Measurements from ENCODE around the gene SIN3A. TPM values are rescaled to one million over a fixed set of nuclear protein-coding genes. Genes with fewer than 3 reads are reported as not detected.

Gene SIN3A
- total and polyA plus RNA-seq, 2 of the 8 experiments (the other 6 are each of a cell fraction or from before 2014, with no cell fraction given) = 69.5 to 109 TPM

- no peak overlapping the region for H3K4ac ChIP-seq (replicated peaks; ENCODE audit: insufficient read length, low read depth, low read length)
- no peaks in the 10 kb centered on the region for H3K79me1 ChIP-seq (ENCODE audit: low read depth, low read length)
- H3K36me3 ChIP-seq (ENCODE audit: control insufficient read depth in 2 of 4, insufficient read depth in 4 of 4, low read length in 3 of 4) = peaks cover 22 to 83% (median 55%) of the 10 kb centered on the region in 4 experiments
- H3K56ac ChIP-seq (replicated peaks; ENCODE audit: insufficient read length, low read depth, low read length) = no peak overlapping the region
- 88% methylated on average over 4 of the region's 4 CpGs; no CpG with 5 or more reads in 1 of the 2 experiments for WGBS, 2 experiments (ENCODE audit: extremely low coverage in 1 of 2, insufficient coverage in 1 of 2, insufficient read length in 1 of 2, insufficient replicate concordance in 2 of 2, low coverage in 1 of 2, low lambda C conversion rate in 2 of 2, missing lambda C conversion rate in 1 of 2)
- no peak overlapping the region for H3K4me2 ChIP-seq (ENCODE audit: insufficient read depth in 1 of 2, low read depth in 2 of 2, low read length in 2 of 2)
- H3K27me3 ChIP-seq (replicated peaks in 1 of 4; ENCODE audit: control insufficient read depth in 3 of 4, extremely low read depth in 1 of 4, insufficient read depth in 3 of 4, low read length in 3 of 4) = no peaks in the 10 kb centered on the region
- no peak overlapping the region for H3K4me3 ChIP-seq (ENCODE audit: extremely low read depth in 1 of 4, insufficient read depth in 2 of 4, low read depth in 3 of 4, low read length in 4 of 4)
- no peak overlapping the region for H3K18ac ChIP-seq (ENCODE audit: extremely low read depth, low read length)
- CTCF ChIA-PET (ENCODE audit: partially characterized antibody) = interaction anchor here (0.9 to 1.6 kb wide), 3 partner anchors 12 to 21 kb away, joined by 3 to 9 read pairs (median 3); partner anchors contain the start of gene MAN2C1
- H2AK5ac ChIP-seq (ENCODE audit: low read depth, low read length) = no peak overlapping the region
- H2BK120ac ChIP-seq (replicated peaks; ENCODE audit: low read depth, low read length) = no peak overlapping the region
- H2BK20ac ChIP-seq (ENCODE audit: low read length) = no peak overlapping the region
- no peak overlapping the region for H3K14ac ChIP-seq (ENCODE audit: insufficient read length)
- H4K20me1 ChIP-seq (replicated peaks in 1 of 2; ENCODE audit: control insufficient read depth in 1 of 2, insufficient read depth in 2 of 2, low read length in 2 of 2) = no peaks in the 10 kb centered on the region
- POLR2A ChIA-PET (ENCODE audit: partially characterized antibody) = no interaction called here
- DNase-seq (ENCODE audit: low read depth in 1 of 2, low spot score in 2 of 2) = no peak
- no peak for FAIRE-seq
- no peak overlapping the region for H3K9ac ChIP-seq (replicated peaks in 1 of 4; ENCODE audit: extremely low read depth in 1 of 4, low read depth in 3 of 4, low read length in 3 of 4)
- no peak overlapping the region for H2BK15ac ChIP-seq (ENCODE audit: low read length)
- no peak overlapping the region for H4K91ac ChIP-seq (replicated peaks; ENCODE audit: insufficient read length, low read length)
- no peaks in the 10 kb centered on the region for H3K23me2 ChIP-seq (ENCODE audit: low read depth, low read length)
- H2BK5ac ChIP-seq (ENCODE audit: low read depth, low read length) = no peak overlapping the region
- H4K5ac ChIP-seq (ENCODE audit: insufficient read length, low read depth, low read length) = no peak overlapping the region
- no peak overlapping the region for H4K8ac ChIP-seq (ENCODE audit: extremely low read depth, insufficient read depth, low read length)
- H3K23ac ChIP-seq (ENCODE audit: insufficient read length) = no peak overlapping the region
- no peak overlapping the region for H2AFZ ChIP-seq (ENCODE audit: low read length)
- H3K27ac ChIP-seq (ENCODE audit: low read depth, low read length) = no peak overlapping the region
- no peaks in the 10 kb centered on the region for H3K4me1 ChIP-seq (replicated peaks in 1 of 4; ENCODE audit: control insufficient read depth in 3 of 4, insufficient read depth in 4 of 4, low read length in 3 of 4)
- H2BK12ac ChIP-seq (ENCODE audit: low read depth, low read length) = no peak overlapping the region
- H3K79me2 ChIP-seq (ENCODE audit: control insufficient read depth in 1 of 2, insufficient read depth in 2 of 2, low read length in 2 of 2) = no peaks in the 10 kb centered on the region
- no peaks in the 10 kb centered on the region for H3K9me3 ChIP-seq (ENCODE audit: insufficient read depth in 2 of 2, low read depth in 1 of 2, low read length in 1 of 2)
- TF ChIP-seq KDM5A (IDR thresholded peaks at IDR 0.05; ENCODE audit: low read length) (no peak), TAF7 (optimal IDR thresholded peaks at IDR 0.05; ENCODE audit: borderline replicate concordance, low read depth, low read length) (no peak), NANOG (IDR thresholded peaks at IDR 0.05; ENCODE audit: insufficient read depth, low read depth, low read length, poor library complexity, severe bottlenecking) (no peak), CHD1 (IDR thresholded peaks at IDR 0.05; ENCODE audit: low read depth, low read length) (no peak), SIRT6 (IDR thresholded peaks at IDR 0.05; ENCODE audit: low read length) (no peak), BACH1 (IDR thresholded peaks at IDR 0.05; ENCODE audit: low read length) (no peak), CEBPB (IDR thresholded peaks at IDR 0.05; ENCODE audit: low read depth, low read length) (no peak), ASH2L (IDR thresholded peaks at IDR 0.05; ENCODE audit: low read length) (no peak), RAD21 (IDR thresholded peaks at IDR 0.05 in 1 of 2, conservative IDR thresholded peaks at IDR 0.05 in 1 of 2; ENCODE audit: low read depth in 2 of 2, low read length in 2 of 2) (no peak), SP2 (IDR thresholded peaks at IDR 0.05; ENCODE audit: low read length) (no peak), KDM4A (IDR thresholded peaks at IDR 0.05; ENCODE audit: low read depth, low read length, severe bottlenecking) (no peak), HDAC6 (IDR thresholded peaks at IDR 0.05; ENCODE audit: low read depth, low read length) (no peak)
These were observed 70.7 kb downstream of the SIN3A start for GRCh38 chr15:75380773-75381172.

Data from H1 (cell line).